ENCODE data around the gene FURIN. TPM values are rescaled to one million over a fixed set of nuclear protein-coding genes. Genes with fewer than 3 reads are reported as not detected.
A peak's percentile ranks its signal among the peaks of the same experiment; 100 is the strongest.

Gene FURIN
- total and polyA plus RNA-seq, 9 of the 15 experiments (the other 6 are each of a cell fraction or from before 2014, with no cell fraction given), result 0.92 to 99.9 (median 34.8) TPM

GRCh38 chr15:90863987-90864386 lies 4.4 kb upstream of the FURIN start:
- H3K27ac ChIP-seq (ENCODE audit: extremely low read depth, low read depth, low read length), result no peak overlapping the region
- no peaks in the 10 kb centered on the region for H3K36me3 ChIP-seq (ENCODE audit: control insufficient read depth, insufficient read depth, low read length)
- intact Hi-C loops (cut with micrococcal nuclease) (no loop called here), in situ Hi-C loops (cut with MboI) (no loop called here)
- no peaks in the 10 kb centered on the region for H4K20me1 ChIP-seq (replicated peaks; ENCODE audit: control insufficient read depth, insufficient read depth, low read length)
- no peaks in the 10 kb centered on the region; a peak in 1 of 5 replicates for H3K27me3 ChIP-seq (ENCODE audit: control insufficient read depth in 2 of 2, insufficient read depth in 2 of 2, low read length in 2 of 2)
- no peak overlapping the region for H3K9ac ChIP-seq (ENCODE audit: insufficient read depth in 1 of 2, low read depth in 2 of 2, low read length in 2 of 2)
- TF ChIP-seq ELF1 (tag; IDR thresholded peaks at IDR 0.05), result no peak
- no peak for TF ChIP-seq IFI16 (CRISPR knock-in tag; IDR thresholded peaks at IDR 0.05)
- TF ChIP-seq CBX5 (IDR thresholded peaks at IDR 0.05; ENCODE audit: borderline replicate concordance, low read depth), result no peak
- no peak for TF ChIP-seq AFF4 (CRISPR knock-in tag; IDR thresholded peaks at IDR 0.05)
- no peak for TF ChIP-seq HDAC8 (tag; IDR thresholded peaks at IDR 0.05)
- TF ChIP-seq KDM1A (IDR thresholded peaks at IDR 0.05), result peak; percentile 79
- no peak for TF ChIP-seq ASH1L (IDR thresholded peaks at IDR 0.05; ENCODE audit: borderline replicate concordance, low read depth, partially characterized antibody)
- TF ChIP-seq CEBPG (CRISPR knock-in tag; IDR thresholded peaks at IDR 0.05), result no peak; the same call in 1 of the 2 replicates
- TF ChIP-seq CEBPG (tag; conservative IDR thresholded peaks at IDR 0.05 in 1 of 2, IDR thresholded peaks at IDR 0.05 in 1 of 2), result 0 out of 4 replicates have a peak, but pooled peaks of 1 of the 2 experiments have one; percentile 9
- TF ChIP-seq HDAC2 (IDR thresholded peaks at IDR 0.05), result 0 out of 2 replicates have a peak, but pooled peaks have one; percentile 26
- no peak for TF ChIP-seq ARHGAP35 (IDR thresholded peaks at IDR 0.05; ENCODE audit: partially characterized antibody)
- TF ChIP-seq RBM17 (IDR thresholded peaks at IDR 0.05; ENCODE audit: borderline replicate concordance, low read depth, low read length), result no peak
- FAIRE-seq (no peak), ATAC-seq (no peak), DNase-seq (ENCODE audit: extremely low read depth in 1 of 4, low spot score in 3 of 4) (no peak)
- H3K9me3 ChIP-seq (replicated peaks; ENCODE audit: control insufficient read depth, insufficient read depth, low read depth, low read length), result no peaks in the 10 kb centered on the region
- H3K4me1 ChIP-seq (replicated peaks in 1 of 2; ENCODE audit: control insufficient read depth in 2 of 2, insufficient read depth in 2 of 2, low read length in 2 of 2), result peaks cover 42 to 50% of the 10 kb centered on the region in 2 experiments
- WGBS (ENCODE audit: insufficient coverage, low coverage, missing lambda C conversion rate), result 66% methylated on average over 4 of the region's 4 CpGs
- H3K79me2 ChIP-seq (ENCODE audit: control insufficient read depth, insufficient read depth, low read length), result no peaks in the 10 kb centered on the region
- H3K4me2 ChIP-seq (ENCODE audit: insufficient read depth, low read length), result no peak overlapping the region
- POLR2A ChIA-PET, result interaction anchor here (0.6 to 1.7 kb wide), 5 partner anchors 10 to 146 kb away, joined by 3 to 4 read pairs (median 3); no protein-coding TSS in a partner anchor
- H3K4me3 ChIP-seq, result no peak overlapping the region
- BruUV-seq (replicated peaks), result no TSS peak
- no peaks in the 10 kb centered on the region for H3K9me1 ChIP-seq (ENCODE audit: control insufficient read depth, insufficient read depth, low read length)
- no peak overlapping the region for H2AFZ ChIP-seq (ENCODE audit: low read depth, low read length)
- CTCF ChIA-PET (ENCODE audit: low intra/inter-chr PET ratio), result no interaction called here

All from K562 (cell line).